Panc1 (cell line): ENCODE data around the gene TGFBR1. TPM values are rescaled to one million over a fixed set of nuclear protein-coding genes. Genes with fewer than 3 reads are reported as not detected.

ENCODE experiments used
- ATAC-seq: fragments of 200-7000 bp; cut with Tn5 transposase; 2 replicates; pipeline ENCODE4 v1.9.1; 2020; ENCODE audit warnings: mild to moderate bottlenecking, moderate library complexity
- BruUV-seq: library from RNA; stranded (reverse); fragments of 400-500 nt; replicated peaks from 2 replicates; lab custom pipeline; 2021; lab: Mats Ljungman, UMichigan
- CTCF ChIA-PET: fragments of 300-600 bp; sonication (Branson Sonifier 250); formaldehyde crosslinking; loops from one replicate; lab custom pipeline; 2022; ENCODE audit warnings: antibody characterized with exemption; lab: Charles Lee
- POLR2A ChIA-PET: fragments of 300-600 bp; sonication (Branson Sonifier 250); formaldehyde crosslinking; loops from one replicate; lab custom pipeline; 2022; ENCODE audit warnings: antibody characterized with exemption; lab: Charles Lee
- DNase-seq: peaks from one replicate; pipeline ENCODE4 v3.0.0-alpha.2; 2010; ENCODE audit warnings: low read depth, low spot score
- H3K27ac ChIP-seq: 2 replicates; pipeline ENCODE4 v1.5.1; 2011; ENCODE audit warnings: mild to moderate bottlenecking, low read length, inconsistent platforms
- H3K27me3 ChIP-seq: fragments of 200-500 bp; sonication (Bioruptor generic); 2 replicates; pipeline ENCODE4 v1.6.0; 2014; ENCODE audit warnings: low read length, inconsistent platforms; ENCODE audit not compliant: control insufficient read depth, insufficient read depth
- H3K36me3 ChIP-seq: fragments of 200-500 bp; sonication (Bioruptor generic); 2 replicates; pipeline ENCODE4 v1.5.1; 2014; ENCODE audit warnings: inconsistent platforms, mild to moderate bottlenecking, low read length, moderate library complexity; ENCODE audit not compliant: control insufficient read depth, insufficient read depth
- H3K4me1 ChIP-seq: 2 replicates; pipeline ENCODE4 v1.5.1; 2011; ENCODE audit warnings: inconsistent platforms, mild to moderate bottlenecking, low read length, moderate library complexity; ENCODE audit not compliant: control insufficient read depth, insufficient read depth
- H3K4me3 ChIP-seq, 2 experiments: 2 replicates each; pipeline ENCODE4 v1.5.1; 2011 to 2012; ENCODE audit warnings: low read depth in 2 of 2, low read length in 2 of 2, mild to moderate bottlenecking in 2 of 2, inconsistent platforms in 1 of 2, moderate library complexity in 1 of 2
- H3K9me3 ChIP-seq: fragments of 200-500 bp; sonication (Bioruptor generic); 2 replicates; pipeline ENCODE4 v1.5.1; 2014; ENCODE audit warnings: low read depth, mild to moderate bottlenecking, inconsistent platforms, low read length, moderate library complexity; ENCODE audit not compliant: control insufficient read depth, insufficient read depth
- CTCF ChIP-seq: fragments of 450-650 bp; IDR thresholded peaks from 2 replicates; pipeline ENCODE4 v1.5.1; 2017; ENCODE audit warnings: mild to moderate bottlenecking
- POLR2AphosphoS5 ChIP-seq: IDR thresholded peaks from 2 replicates; pipeline ENCODE4 v1.6.1; 2012; ENCODE audit warnings: mild to moderate bottlenecking, low read depth, low read length, moderate library complexity
- REST ChIP-seq, 2 experiments: IDR thresholded peaks; 2 replicates each; pipeline ENCODE4 v1.6.1; 2011 to 2012; ENCODE audit warnings: low read depth in 2 of 2, control low read depth in 1 of 2, low read length in 1 of 2, mild to moderate bottlenecking in 1 of 2, moderate library complexity in 1 of 2; ENCODE audit not compliant: insufficient read depth in 1 of 2
- SIN3A ChIP-seq: IDR thresholded peaks from 2 replicates; pipeline ENCODE4 v1.6.1; 2012; ENCODE audit warnings: low read depth, mild to moderate bottlenecking, low read length, moderate library complexity, borderline replicate concordance; ENCODE audit not compliant: insufficient read depth
- TCF7L2 ChIP-seq: IDR thresholded peaks from 2 replicates; pipeline ENCODE4 v1.6.1; 2011; ENCODE audit warnings: mild to moderate bottlenecking, low read depth, low read length, inconsistent platforms
- in situ Hi-C: cut with HindIII; loops from 2 replicates; pipeline ENCODE4 v1.10.0; 2016; ENCODE audit warnings: low sequenced_read_pairs, low pct_unique_long_range_greater_than_20kb
- intact Hi-C: fragments of 100-400 bp; cut with micrococcal nuclease; formaldehyde crosslinking; loops from one replicate; pipeline ENCODE4 v1.10.0; 2022; ENCODE audit not compliant: unreplicated experiment
- total RNA-seq: library from RNA; stranded (reverse); gene quantifications from one replicate; pipeline ENCODE4 v1.2.1, GENCODE V29; 2021; ENCODE audit not compliant: unreplicated experiment

Gene TGFBR1
- total RNA-seq, 1 experiment from 2014 or later, result 22.2 TPM

- no peaks in the 10 kb centered on the region for H3K4me1 ChIP-seq
- H3K36me3 ChIP-seq, result no peaks in the 10 kb centered on the region
- ChIA-PET CTCF (no interaction called here), POLR2A (no interaction called here)
- intact Hi-C loops (no loop called here), in situ Hi-C loops (no loop called here)
- no peaks in the 10 kb centered on the region for H3K9me3 ChIP-seq
- no TSS peak for BruUV-seq
- DNase-seq, result no peak
- no peaks in the 10 kb centered on the region for H3K27me3 ChIP-seq
- no peak for ATAC-seq
- no peak overlapping the region for H3K4me3 ChIP-seq
- no peak for TF ChIP-seq CTCF
- no peak for TF ChIP-seq REST (IDR thresholded peaks at IDR 0.05; ENCODE audit: insufficient read depth in 1 of 2, low read depth in 2 of 2, low read length in 1 of 2)
- TF ChIP-seq POLR2AphosphoS5, result no peak
- no peak for TF ChIP-seq TCF7L2
- TF ChIP-seq SIN3A, result no peak
- no peak overlapping the region for H3K27ac ChIP-seq
Measured at GRCh38 chr9:99087462-99087861, 17.5 kb upstream of the TGFBR1 start.

DNA sequence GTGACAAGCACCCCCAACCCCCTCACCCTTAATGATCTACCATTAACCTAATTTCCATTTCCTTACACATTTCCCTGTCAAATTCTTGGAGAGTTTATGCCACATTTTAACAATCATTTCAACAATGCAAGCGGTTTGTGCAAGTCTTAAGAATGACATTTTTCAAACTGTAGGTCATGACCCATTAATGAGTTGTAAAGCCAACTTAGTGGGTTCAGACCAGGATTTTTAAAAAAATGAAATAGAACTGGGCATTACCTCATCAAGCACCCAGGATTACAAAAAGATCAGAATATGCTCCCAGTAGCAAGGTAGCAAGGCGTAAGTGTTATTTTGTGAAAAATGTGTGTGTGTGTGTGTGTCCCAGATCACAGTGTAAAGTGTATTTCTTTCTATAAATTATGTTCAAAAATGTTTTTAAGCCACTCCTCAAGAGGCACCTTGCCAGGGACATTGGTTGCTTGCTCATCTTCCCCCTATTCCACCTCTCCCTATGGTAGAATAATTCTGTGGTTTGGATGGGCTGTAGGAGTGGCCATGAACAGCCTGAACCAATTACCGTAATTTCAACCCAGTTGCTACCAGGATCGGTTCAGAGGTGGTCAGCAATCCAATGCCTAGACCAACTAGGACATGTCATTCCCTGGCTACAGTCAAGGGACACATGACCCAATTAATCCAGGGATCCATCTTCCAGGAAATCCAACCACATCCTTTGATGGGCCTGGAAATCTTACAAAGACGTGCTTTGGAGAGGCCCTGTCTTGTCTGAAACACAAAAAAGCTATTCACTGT is 14.4 kb upstream of the TGFBR1 start:
- intact Hi-C loops (no loop called here), in situ Hi-C loops (no loop called here)
- Histone ChIP-seq H3K9me3 (no peaks in the 10 kb centered on the region), H3K4me1 (no peaks in the 10 kb centered on the region), H3K36me3 (no peaks in the 10 kb centered on the region), H3K27ac (no peak overlapping the region), H3K4me3 (no peak overlapping the region), H3K27me3 (no peaks in the 10 kb centered on the region)
- ATAC-seq (no peak), DNase-seq (no peak)
- ChIA-PET POLR2A (no interaction called here), CTCF (no interaction called here)
- BruUV-seq, result no TSS peak
- TF ChIP-seq REST (IDR thresholded peaks at IDR 0.05; ENCODE audit: insufficient read depth in 1 of 2, low read depth in 2 of 2, low read length in 1 of 2), result no peak
- no peak for TF ChIP-seq TCF7L2
- TF ChIP-seq POLR2AphosphoS5, result no peak
- no peak for TF ChIP-seq CTCF
- TF ChIP-seq SIN3A, result no peak
